ENCODE results near the gene CAP2.

GRCh38 chr6:17506962-17507361 is 113.6 kb downstream of the CAP2 start:
- TF ChIP-seq CTCF (IDR thresholded peaks at IDR 0.05 in 8 of 11, conservative IDR thresholded peaks at IDR 0.05 in 3 of 11): no peak
- TF ChIP-seq POLR2A (IDR thresholded peaks at IDR 0.05): no peak
- TF ChIP-seq POLR2AphosphoS5 (IDR thresholded peaks at IDR 0.05): no peak
